ENCODE data around the gene BUB1B. TPM values are rescaled to one million over a fixed set of nuclear protein-coding genes. Genes with fewer than 3 reads are reported as not detected.

BUB1B gene
- total RNA-seq, 1 experiment from 2014 or later, result 54.0 TPM

DNA sequence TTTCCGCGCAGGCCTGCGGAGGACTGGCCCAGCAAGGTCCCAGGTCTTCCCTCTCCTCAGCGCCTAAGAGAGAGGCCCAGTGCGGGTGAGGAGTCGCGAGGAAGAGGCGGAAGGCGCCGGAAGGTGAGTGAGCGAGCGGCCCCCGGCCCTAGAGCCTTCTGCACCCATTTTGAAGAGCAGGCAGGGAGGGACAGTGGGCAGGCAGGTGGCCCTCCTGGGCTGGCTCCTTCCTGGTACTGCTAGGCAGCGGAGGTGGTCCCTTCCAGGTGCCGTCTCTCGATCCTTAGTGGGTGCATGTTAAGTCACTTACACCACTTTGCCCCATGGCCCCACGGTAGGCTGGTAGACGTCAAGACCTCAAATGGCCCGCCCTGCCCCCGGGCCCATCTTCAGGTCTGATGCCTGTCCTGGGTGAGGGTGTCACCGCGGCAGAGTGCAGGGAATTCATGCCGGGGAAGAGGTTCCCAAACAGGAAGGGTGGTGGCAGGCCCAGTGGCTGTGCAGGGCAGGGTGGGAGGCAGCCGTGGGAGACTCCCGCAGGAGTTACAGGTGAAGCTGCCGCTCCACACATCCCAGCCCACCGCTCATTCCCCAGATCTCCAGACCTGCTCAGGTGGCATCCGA, 92.4 kb downstream of the BUB1B start:
- no peak for DNase-seq (ENCODE audit: low read depth)

DNA sequence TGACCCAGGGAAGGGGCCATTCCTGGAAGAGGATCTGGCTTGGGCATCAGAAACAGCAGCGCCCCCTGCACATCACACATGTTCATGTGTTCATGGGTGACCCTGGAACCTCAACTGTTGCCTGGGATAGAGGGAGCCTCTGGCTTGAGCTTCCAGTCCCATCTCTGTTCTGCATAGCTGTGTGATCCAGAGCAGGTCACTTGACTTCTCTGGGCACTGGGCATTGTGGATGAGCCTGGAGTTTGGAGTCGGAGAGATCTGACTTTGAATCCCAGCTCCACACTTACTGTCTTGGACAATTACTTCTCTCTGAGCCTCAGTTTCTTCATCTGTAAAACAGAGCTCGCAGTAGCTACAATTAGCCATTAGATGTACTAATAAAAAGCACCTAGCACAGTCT, 93.6 kb downstream of the BUB1B start:
- no peak for DNase-seq (ENCODE audit: low read depth)

DNA sequence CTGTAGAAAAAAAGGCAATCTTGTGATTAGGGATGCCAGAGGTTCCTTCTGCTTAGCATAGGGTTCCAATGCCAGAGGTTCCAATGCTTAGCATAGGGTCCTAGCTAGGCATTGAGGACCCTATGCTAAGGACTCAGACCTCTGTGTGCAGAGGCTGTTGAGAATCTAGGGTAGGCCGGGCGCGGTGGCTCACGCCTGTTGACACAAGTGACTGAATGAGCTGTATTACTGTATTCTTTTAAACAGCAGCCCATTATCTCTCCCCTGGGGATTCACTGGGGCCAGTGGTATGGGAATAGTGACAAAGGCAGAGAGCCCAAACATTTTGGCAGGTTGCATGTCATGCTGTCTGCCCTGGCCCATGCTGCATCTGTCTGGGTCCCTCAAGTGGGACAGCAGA, 94.2 kb downstream of the BUB1B start:
- DNase-seq (ENCODE audit: low read depth), result no peak

DNA sequence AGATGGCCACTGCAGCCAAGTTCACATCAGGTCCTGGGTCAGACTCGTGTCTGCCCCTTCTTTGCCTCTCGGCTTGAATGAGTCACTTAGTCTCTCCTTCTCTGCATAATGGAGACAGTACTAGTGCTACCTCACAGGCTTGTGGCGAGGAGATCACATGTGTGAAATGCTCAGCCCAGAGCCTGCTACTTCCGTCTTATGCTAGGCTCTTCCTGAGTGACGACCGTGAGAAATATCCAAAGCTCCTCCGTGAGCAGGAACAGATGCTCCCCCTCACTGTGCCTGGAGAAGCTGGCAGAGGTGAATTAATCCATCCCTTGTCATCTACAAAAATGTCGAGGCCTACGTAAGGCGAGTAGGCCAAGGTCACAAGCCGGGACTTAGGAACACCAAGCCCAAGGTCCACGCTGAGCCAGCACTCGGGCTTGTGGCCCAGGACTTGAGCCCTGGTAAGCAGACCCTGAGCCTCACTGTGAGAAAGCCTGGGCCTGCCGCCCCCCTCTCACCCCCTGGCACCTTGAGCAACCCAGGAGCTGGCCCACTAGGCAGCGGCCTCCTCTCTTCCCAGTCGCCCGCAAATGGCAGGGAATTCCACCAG, 95.9 kb downstream of the BUB1B start:
- DNase-seq (ENCODE audit: low read depth), result peak; percentile 96

DNA sequence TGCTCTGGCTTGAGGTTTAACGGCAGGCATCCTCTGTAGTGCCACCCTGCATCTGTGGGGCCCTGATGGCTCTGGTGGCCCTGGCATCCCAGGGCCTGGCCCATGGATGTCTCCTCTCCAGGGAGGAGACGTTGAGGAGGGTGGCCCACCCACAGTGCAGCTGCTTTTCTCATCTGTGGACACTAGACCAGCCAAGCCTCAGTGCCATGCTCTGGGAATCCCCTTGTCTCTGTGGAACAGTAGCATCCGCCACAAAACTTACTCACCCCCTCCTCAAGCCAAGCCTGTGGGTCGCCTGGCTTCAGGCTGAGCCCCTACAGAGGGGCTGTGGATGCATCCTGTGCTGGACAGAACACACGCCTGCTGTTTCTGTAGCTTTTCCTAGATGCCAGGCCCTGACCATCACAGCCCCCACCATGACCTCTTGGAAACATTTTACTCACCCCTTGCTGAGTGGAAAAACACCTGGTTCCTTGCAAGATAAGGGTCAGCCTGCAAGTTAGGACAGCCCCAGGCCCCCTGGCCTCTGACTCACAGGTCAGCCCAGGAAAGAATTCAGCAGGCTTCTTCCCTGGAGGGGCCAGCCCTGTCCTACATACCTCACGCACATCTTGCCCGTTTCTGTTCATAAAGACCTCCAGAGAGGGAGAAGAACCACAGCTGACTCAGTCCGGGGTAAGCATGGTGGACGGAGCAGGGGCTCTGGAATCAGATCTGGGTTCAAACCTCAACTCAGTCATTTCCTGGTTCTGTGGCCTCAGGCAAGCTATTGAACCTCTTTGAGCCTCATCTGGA, 97.0 kb downstream of the BUB1B start:
- peak; percentile 95 for DNase-seq (ENCODE audit: low read depth)

DNA sequence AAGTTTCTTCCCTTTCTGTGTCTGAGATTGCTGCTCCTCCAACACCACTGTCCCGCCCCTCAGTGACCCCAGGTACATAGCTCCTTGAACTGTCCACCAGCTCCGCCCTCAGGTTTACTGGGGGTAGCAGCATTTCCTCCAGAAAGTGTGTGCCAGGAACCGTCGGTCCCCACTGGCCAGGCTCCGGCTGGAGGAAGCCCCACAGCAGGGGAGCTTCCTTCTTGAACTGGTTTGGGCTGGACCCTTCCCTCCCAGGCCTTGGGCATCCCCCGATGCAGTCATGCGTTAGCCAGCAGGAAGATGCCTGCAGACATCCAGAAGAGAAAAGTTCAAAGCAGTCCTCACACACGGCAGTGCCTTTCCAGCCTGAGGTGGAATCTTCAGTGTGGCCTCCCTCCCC, 97.7 kb downstream of the BUB1B start:
- DNase-seq (ENCODE audit: low read depth), result no peak

DNA sequence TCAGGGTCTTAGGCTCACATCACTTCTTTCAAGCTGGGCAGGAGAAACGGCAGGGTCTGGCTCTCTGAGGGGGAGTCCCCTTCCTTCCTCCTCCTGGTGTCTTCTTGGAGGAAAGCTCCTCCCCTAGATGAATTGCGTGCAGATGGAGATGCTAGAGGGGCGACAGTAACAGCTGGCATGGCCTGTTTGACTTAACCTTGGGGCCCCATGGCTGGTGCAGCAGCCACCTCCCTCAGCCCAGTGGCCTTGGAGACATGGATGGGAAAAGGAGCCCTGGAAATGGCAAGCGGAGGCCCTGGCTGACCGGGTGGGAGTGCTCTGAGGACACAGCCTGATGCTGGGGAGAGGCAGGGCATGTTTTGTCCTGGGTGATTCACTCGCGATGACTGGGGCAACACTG, 98.2 kb downstream of the BUB1B start:
- peak; percentile 48 for DNase-seq (ENCODE audit: low read depth)

DNA sequence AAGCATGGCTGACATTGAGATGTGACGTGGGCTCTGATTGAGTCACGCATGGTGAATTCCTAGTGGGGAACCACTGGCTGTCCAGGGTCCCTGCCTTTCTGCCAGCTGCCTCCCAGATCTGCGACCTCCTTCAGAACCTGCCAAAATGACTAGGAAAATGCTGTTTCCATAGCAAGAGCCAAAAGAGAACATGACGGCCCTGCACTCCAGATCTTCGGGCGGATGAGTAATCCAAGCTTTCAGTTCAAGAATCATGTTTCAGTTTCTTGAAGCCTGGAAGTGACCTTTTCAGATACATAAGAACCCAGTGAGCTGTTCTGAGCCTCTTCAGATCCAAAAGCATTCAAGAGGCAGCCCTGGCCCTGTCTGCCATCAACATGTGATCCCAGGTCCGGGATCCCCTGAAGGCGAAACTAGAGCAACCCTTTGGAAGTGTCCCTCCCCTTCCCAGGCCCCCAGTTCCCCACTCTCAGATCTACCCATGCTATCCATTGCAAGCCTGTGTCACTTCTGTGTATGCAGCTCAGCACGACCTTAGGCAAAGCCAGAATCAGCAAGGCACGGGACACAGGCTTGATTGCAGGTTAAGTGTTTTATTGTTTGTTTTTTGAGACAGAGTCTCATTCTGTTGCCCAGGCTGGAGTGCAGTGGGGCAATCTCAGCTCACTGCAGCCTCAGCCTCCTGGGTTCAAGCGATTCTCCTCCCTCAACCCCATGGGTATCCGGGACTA, 102.3 kb downstream of the BUB1B start:
- DNase-seq (ENCODE audit: low read depth), result peak; percentile 80

DNA sequence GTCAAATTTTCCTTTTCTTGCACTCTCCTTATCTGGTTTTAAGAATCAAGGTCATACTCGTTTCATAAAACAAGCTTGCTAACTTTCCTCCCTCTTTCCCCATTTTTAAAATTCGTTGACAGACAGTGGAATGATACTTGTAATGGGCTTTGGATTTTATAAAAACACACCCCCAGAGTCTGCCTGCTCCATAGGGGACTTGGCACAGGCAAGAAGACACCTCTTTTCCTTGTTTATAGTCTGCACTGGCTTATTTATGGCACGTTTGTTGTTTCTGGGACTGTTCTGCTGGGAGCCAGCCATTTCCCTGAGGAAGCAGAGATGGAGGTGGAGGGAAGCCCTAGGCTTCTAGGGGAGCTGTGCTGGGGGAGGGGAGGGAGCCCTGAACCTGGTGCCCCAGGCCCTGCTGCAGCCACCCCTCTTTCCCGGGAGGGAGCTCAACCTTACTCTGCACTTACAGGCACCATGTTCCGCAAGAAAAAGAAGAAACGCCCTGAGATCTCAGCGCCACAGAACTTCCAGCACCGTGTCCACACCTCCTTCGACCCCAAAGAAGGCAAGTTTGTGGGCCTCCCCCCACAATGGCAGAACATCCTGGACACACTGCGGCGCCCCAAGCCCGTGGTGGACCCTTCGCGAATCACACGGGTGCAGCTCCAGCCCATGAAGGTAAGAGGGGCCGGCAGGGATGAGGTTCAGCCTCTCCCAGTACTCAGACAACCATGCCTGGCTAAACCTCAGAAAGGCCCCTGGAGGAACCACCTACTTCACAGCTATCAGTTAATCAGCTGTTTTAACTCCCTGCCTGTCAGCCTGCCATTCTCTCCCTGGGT, 103.7 kb downstream of the BUB1B start:
- no peak for DNase-seq (ENCODE audit: low read depth)

DNA sequence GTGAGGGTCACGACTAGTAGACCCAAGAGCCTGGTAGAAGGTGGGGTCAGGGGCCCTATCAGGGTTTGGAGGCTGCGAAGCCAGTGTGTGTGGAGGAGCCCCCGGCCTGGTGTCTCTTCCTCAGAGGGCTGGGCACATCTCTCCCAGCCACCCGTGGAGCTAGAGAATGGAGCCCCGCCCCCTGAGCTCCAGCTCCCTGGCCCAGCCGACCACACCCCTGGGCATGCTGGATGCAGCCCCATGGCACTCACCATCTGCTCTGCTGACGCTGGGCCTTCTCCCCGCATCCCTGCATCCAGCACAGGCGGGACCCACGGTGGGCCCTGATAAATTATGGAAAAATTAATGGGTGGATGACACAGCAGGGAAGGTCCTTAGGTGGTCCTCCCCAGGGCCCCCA, 104.5 kb downstream of the BUB1B start:
- no peak for DNase-seq (ENCODE audit: low read depth)

DNA sequence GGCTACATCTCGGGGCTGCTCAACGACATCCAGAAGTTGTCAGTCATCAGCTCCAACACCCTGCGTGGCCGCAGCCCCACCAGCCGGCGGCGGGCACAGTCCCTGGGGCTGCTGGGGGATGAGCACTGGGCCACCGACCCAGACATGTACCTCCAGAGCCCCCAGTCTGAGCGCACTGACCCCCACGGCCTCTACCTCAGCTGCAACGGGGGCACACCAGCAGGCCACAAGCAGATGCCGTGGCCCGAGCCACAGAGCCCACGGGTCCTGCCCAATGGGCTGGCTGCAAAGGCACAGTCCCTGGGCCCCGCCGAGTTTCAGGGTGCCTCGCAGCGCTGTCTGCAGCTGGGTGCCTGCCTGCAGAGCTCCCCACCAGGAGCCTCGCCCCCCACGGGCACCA, 105.0 kb downstream of the BUB1B start:
- DNase-seq (ENCODE audit: low read depth), result no peak

DNA sequence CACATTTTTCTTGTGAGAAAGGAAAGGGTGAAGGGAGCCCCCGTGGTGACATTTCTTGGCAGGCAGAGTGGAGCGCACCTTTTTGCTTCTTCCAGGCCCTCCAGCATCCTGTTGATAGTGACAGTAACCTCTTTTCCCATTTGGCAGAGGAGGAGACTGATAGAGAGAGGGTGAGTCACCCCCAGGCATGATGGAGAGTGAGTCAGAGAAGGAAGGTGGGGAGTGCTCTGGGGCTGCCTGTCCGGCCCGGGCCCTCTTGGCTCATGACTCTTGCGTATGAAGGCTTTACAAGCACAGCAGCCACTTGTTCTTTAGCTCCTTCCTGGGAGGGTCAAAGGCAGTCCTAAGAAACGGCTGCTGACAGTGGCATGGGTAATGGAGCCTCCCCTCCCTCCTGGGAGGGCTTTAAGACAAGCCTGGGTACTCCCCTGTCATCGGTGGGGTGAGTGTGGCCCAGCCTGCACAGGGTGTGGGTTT, 106.0 kb downstream of the BUB1B start:
- DNase-seq (ENCODE audit: low read depth), result peak; percentile 97

DNA sequence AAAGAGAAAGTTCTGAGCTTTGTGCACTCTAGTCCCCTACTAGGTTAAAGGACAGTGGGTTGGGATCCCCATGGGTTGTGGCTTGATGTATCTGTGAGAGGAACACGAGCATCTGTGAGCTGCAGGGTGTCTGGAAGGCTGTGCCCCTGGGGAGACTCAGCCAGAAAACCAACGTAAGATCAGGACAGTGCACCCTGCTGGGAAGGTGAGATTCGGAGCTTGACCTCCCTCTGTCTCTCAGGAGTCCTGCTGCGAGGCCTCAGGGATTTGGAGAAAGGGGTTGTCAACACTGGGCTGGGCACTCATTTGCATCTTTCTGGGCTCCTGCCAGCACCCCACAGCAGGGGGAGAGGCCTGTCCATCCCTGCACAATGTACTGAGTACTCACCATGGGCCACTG, 106.8 kb downstream of the BUB1B start:
- DNase-seq (ENCODE audit: low read depth), result no peak

DNA sequence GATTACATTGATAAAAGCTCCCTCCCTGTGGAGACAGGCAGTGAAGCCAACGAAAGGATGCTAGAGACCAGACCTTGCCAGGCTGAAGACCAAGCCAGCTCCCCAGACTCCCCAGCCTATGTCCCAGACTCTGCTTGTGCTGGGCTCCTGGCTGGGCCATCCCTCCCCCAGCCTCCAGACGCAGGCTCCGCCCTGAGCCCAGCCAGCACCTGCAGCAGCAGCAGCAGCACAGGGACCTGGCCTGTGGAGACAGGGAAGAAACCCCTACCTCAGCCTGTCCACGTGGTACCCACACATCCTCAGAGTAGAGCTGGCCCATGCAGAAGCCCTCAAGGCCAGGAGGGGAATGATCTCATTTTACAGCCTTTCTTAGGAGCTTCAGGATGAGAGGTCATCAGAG, 108.7 kb downstream of the BUB1B start:
- DNase-seq (ENCODE audit: low read depth), result no peak

DNA sequence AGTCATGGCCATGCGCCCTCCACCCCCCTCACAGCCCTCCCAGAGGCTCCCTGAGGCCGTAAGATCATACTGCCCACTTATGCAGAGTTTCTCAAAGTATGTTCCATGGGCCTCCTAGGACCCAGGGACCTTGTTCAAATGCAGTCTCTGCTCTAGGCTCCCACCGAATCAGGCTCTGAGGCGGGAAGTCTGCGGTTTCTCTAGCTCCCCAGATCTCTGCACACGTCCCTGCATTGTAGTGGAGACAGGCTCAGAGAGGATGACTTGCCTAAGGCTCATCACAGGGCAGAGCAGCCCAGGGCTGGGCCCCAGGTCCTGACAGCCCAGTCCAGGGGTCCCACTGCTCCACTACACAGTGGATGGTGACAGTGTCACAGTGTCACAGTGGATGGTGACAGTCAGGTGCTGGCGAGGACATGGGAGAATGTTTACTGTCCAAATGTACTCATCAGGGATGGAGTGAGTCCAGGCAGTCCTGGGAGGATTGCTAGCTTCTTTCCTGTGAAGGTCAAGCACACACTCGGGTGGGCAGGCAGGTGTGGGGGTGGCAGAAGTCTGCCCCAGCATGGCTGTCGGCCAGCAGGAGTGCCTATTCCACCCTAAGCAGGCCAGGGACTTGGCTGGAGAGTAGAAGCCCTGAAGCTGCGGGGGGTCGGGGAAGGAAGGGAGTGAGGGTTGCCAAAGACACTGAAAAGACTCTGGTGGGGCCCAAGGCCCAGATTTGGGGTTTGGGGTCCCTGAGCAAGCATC, 109.6 kb downstream of the BUB1B start:
- no peak for DNase-seq (ENCODE audit: low read depth)

Other genes starting within 250 kb of the BUB1B start
- 75.9 and 107 TPM in 2 replicates for gene GPR176, start 240.8 kb upstream of the BUB1B start, total RNA-seq (2014; rRNA removed; shearing (Covaris generic))
- 33.0 and 56.7 TPM in 2 replicates for gene EIF2AK4, start 227.0 kb upstream of the BUB1B start, total RNA-seq (2014; rRNA removed; shearing (Covaris generic))
- gene SRP14, start 121.9 kb upstream of the BUB1B start, total RNA-seq (2014; rRNA removed; shearing (Covaris generic)), result 236 and 307 TPM in 2 replicates
- gene BMF, start 52.2 kb upstream of the BUB1B start, total RNA-seq (2014; rRNA removed; shearing (Covaris generic)), result 5.4 and 12.1 TPM in 2 replicates
- 9.8 and 13.0 TPM in 2 replicates for gene PAK6, start 78.0 kb downstream of the BUB1B start, total RNA-seq (2014; rRNA removed; shearing (Covaris generic))
- gene ANKRD63, start 122.0 kb downstream of the BUB1B start, total RNA-seq (2014; rRNA removed; shearing (Covaris generic)), result not detected in 2 replicates
- not detected in 2 replicates for gene PLCB2, start 146.9 kb downstream of the BUB1B start, total RNA-seq (2014; rRNA removed; shearing (Covaris generic))
- 21.6 and 29.3 TPM in 2 replicates for gene INAFM2, start 162.6 kb downstream of the BUB1B start, total RNA-seq (2014; rRNA removed; shearing (Covaris generic))
- 9.4 and 14.1 TPM in 2 replicates for gene CCDC9B, start 179.9 kb downstream of the BUB1B start, total RNA-seq (2014; rRNA removed; shearing (Covaris generic))
- not detected in 2 replicates for gene PHGR1, start 190.0 kb downstream of the BUB1B start, total RNA-seq (2014; rRNA removed; shearing (Covaris generic))
- gene DISP2, start 197.2 kb downstream of the BUB1B start, total RNA-seq (2014; rRNA removed; shearing (Covaris generic)), result 0.49 and 2.4 TPM in 2 replicates
- gene KNSTRN, start 221.7 kb downstream of the BUB1B start, total RNA-seq (2014; rRNA removed; shearing (Covaris generic)), result 76.1 and 91.7 TPM in 2 replicates
- 10.6 and 19.5 TPM in 2 replicates for gene IVD, start 244.7 kb downstream of the BUB1B start, total RNA-seq (2014; rRNA removed; shearing (Covaris generic))